H9 (cell line): ENCODE measurements around the gene IRAK1. TPM values are rescaled to one million over a fixed set of nuclear protein-coding genes. Genes with fewer than 3 reads are reported as not detected.

Source experiments
- DNase-seq: peaks from one replicate; pipeline ENCODE4 v3.0.0-alpha.2; 2017
- H2AFZ ChIP-seq: one replicate; pipeline ENCODE4 v1.6.1; 2013; ENCODE audit warnings: mild to moderate bottlenecking, low read length, control low read depth, moderate library complexity
- H2AK5ac ChIP-seq: 2 replicates; pipeline ENCODE4 v1.6.1; 2013; ENCODE audit warnings: low read length, control low read depth, mixed read lengths; ENCODE audit not compliant: insufficient read length
- H2BK120ac ChIP-seq: one replicate; pipeline ENCODE4 v1.6.1; 2013; ENCODE audit warnings: low read depth, mild to moderate bottlenecking, low read length, control low read depth, inconsistent platforms; ENCODE audit not compliant: poor library complexity, severe bottlenecking
- H2BK12ac ChIP-seq: 2 replicates; pipeline ENCODE4 v1.6.1; 2013; ENCODE audit warnings: low read length, control low read depth, mixed read lengths, low read depth; ENCODE audit not compliant: insufficient read length
- H2BK15ac ChIP-seq: 2 replicates; pipeline ENCODE4 v1.6.1; 2013; ENCODE audit warnings: low read depth, low read length, control low read depth
- H2BK20ac ChIP-seq: one replicate; pipeline ENCODE4 v1.6.1; 2013; ENCODE audit warnings: low read depth, mild to moderate bottlenecking, low read length, control low read depth, inconsistent platforms; ENCODE audit not compliant: poor library complexity, severe bottlenecking
- H2BK5ac ChIP-seq: 2 replicates; pipeline ENCODE4 v1.6.1; 2013; ENCODE audit warnings: low read length, control low read depth, mixed read lengths; ENCODE audit not compliant: insufficient read length
- H3K14ac ChIP-seq: 2 replicates; pipeline ENCODE4 v1.6.1; 2013; ENCODE audit warnings: low read length, control low read depth; ENCODE audit not compliant: insufficient read depth
- H3K18ac ChIP-seq: 2 replicates; pipeline ENCODE4 v1.6.1; 2013; ENCODE audit warnings: low read depth, mild to moderate bottlenecking, mixed read lengths, low read length, control low read depth; ENCODE audit not compliant: insufficient read length
- H3K23ac ChIP-seq: 2 replicates; pipeline ENCODE4 v1.6.1; 2013; ENCODE audit warnings: low read length, control low read depth, mixed read lengths, low read depth; ENCODE audit not compliant: insufficient read length
- H3K23me2 ChIP-seq: 2 replicates; pipeline ENCODE4 v1.6.1; 2013; ENCODE audit warnings: low read depth, mild to moderate bottlenecking, mixed read lengths, low read length, control low read depth; ENCODE audit not compliant: insufficient read length, poor library complexity, severe bottlenecking
- H3K27ac ChIP-seq: 2 replicates; pipeline ENCODE4 v1.5.1; 2013; ENCODE audit warnings: low read length, control low read depth, mixed read lengths, low read depth; ENCODE audit not compliant: insufficient read length
- H3K27me3 ChIP-seq: 2 replicates; pipeline ENCODE4 v1.6.1; 2013; ENCODE audit warnings: low read length, control low read depth, inconsistent platforms; ENCODE audit not compliant: insufficient read depth
- H3K4ac ChIP-seq: 2 replicates; pipeline ENCODE4 v1.6.1; 2013; ENCODE audit warnings: low read depth, mild to moderate bottlenecking, control low read depth, inconsistent platforms, low read length, moderate library complexity
- H3K4me1 ChIP-seq: 2 replicates; pipeline ENCODE4 v1.6.1; 2013; ENCODE audit warnings: low read length, control low read depth, inconsistent platforms; ENCODE audit not compliant: insufficient read depth
- H3K4me2 ChIP-seq: 2 replicates; pipeline ENCODE4 v1.6.1; 2013; ENCODE audit warnings: low read length, control low read depth, mixed read lengths; ENCODE audit not compliant: insufficient read length, insufficient read depth
- H3K56ac ChIP-seq: 2 replicates; pipeline ENCODE4 v1.6.1; 2013; ENCODE audit warnings: low read depth, mild to moderate bottlenecking, mixed read lengths, low read length, control low read depth; ENCODE audit not compliant: insufficient read length
- H3K79me1 ChIP-seq: 2 replicates; pipeline ENCODE4 v1.6.1; 2013; ENCODE audit warnings: low read depth, mild to moderate bottlenecking, moderate library complexity, low read length, control low read depth, inconsistent platforms; ENCODE audit not compliant: insufficient read depth, poor library complexity, severe bottlenecking
- H3K79me2 ChIP-seq: 2 replicates; pipeline ENCODE4 v1.6.1; 2013; ENCODE audit warnings: low read length, control low read depth, inconsistent platforms; ENCODE audit not compliant: insufficient read depth
- H3K9ac ChIP-seq: 2 replicates; pipeline ENCODE4 v1.6.1; 2013; ENCODE audit warnings: low read length, control low read depth, mixed read lengths; ENCODE audit not compliant: insufficient read length; ENCODE audit errors: extremely low read depth
- H3K9me3 ChIP-seq: one replicate; pipeline ENCODE4 v1.6.1; 2013; ENCODE audit warnings: low read depth, low read length, inconsistent platforms; ENCODE audit not compliant: control insufficient read depth
- H3T11ph ChIP-seq: one replicate; pipeline ENCODE4 v1.6.1; 2013; ENCODE audit warnings: mild to moderate bottlenecking, low read length, control low read depth, inconsistent platforms
- H4K20me1 ChIP-seq: one replicate; pipeline ENCODE4 v1.6.1; 2013; ENCODE audit not compliant: control insufficient read depth, insufficient read length, insufficient read depth
- H4K5ac ChIP-seq: 2 replicates; pipeline ENCODE4 v1.6.1; 2013; ENCODE audit warnings: low read depth, mild to moderate bottlenecking, mixed read lengths, low read length, control low read depth; ENCODE audit not compliant: insufficient read length
- H4K8ac ChIP-seq: replicated peaks from 2 replicates; pipeline ENCODE4 v1.6.1; 2013; ENCODE audit warnings: low read length, control low read depth, mixed read lengths, low read depth; ENCODE audit not compliant: insufficient read length
- H4K91ac ChIP-seq: 2 replicates; pipeline ENCODE4 v1.6.1; 2013; ENCODE audit warnings: low read depth, mild to moderate bottlenecking, moderate library complexity, mixed read lengths, low read length, control low read depth; ENCODE audit not compliant: insufficient read length
- H3K27ac Mint-ChIP-seq, 3 experiments: 2 replicates in 2 of 3; 3 replicates in 1 of 3; pipeline ENCODE4 v1.8.0; 2020 to 2021; ENCODE audit warnings: mixed read lengths in 3 of 3, mild to moderate bottlenecking in 1 of 3, moderate library complexity in 1 of 3
- H3K27me3 Mint-ChIP-seq: 2 replicates; pipeline ENCODE4 v1.8.0; 2021; ENCODE audit warnings: low read depth, mild to moderate bottlenecking, moderate library complexity, mixed read lengths
- H3K36me3 Mint-ChIP-seq, 3 experiments: 2 replicates in 2 of 3; 3 replicates in 1 of 3; pipeline ENCODE4 v1.8.0; 2020 to 2021; ENCODE audit warnings: low read depth in 3 of 3, mixed read lengths in 3 of 3; ENCODE audit not compliant: insufficient read depth in 1 of 3
- H3K4me1 Mint-ChIP-seq, 2 experiments: 2 replicates each; pipeline ENCODE4 v1.8.0; 2020; ENCODE audit warnings: mixed read lengths in 2 of 2
- H3K4me3 Mint-ChIP-seq, 2 experiments: 2 replicates in 1 of 2; 3 replicates in 1 of 2; pipeline ENCODE4 v1.8.0; 2020 to 2021; ENCODE audit warnings: mild to moderate bottlenecking in 2 of 2, mixed read lengths in 2 of 2, moderate library complexity in 1 of 2
- H3K9me3 Mint-ChIP-seq, 2 experiments: 2 replicates in 1 of 2; 3 replicates in 1 of 2; pipeline ENCODE4 v1.8.0; 2020; ENCODE audit warnings: mild to moderate bottlenecking in 2 of 2, mixed read lengths in 2 of 2, moderate library complexity in 1 of 2
- CTCF ChIP-seq: fragments of 200-600 bp; sonication (generic); conservative IDR thresholded peaks from 3 replicates; pipeline ENCODE4 v1.8.0; 2021; ENCODE audit warnings: antibody characterized with exemption, mild to moderate bottlenecking
- WGBS: extraction: QIAGEN DNeasy Blood & Tissue Kit; methylation state at CpG from one replicate; pipeline ENCODE4 v1.1.7; 2013; ENCODE audit warnings: missing lambda C conversion rate, low lambda C conversion rate, mixed read lengths; ENCODE audit not compliant: insufficient read length; ENCODE audit errors: extremely low coverage; 5-methylcytosine and 5-hydroxymethylcytosine counted together
- total RNA-seq: library from RNA; stranded (reverse); gene quantifications from 2 replicates; pipeline ENCODE4 v1.2.1, GENCODE V29; 2021

Gene IRAK1
- total RNA-seq, 1 experiment from 2014 or later = 98.4 TPM

GRCh38 chrX:154026136-154027021, 6.7 kb upstream of the IRAK1 start:
- Histone ChIP-seq H3K23ac (no peak overlapping the region), H3K4ac (no peak overlapping the region), H3T11ph (no peak overlapping the region), H4K8ac (no peak overlapping the region), H2AK5ac (no peak overlapping the region), H2BK5ac (no peak overlapping the region), H2AFZ (no peak overlapping the region), H3K9me3 (peaks cover 4% of the 10 kb centered on the region), H3K79me2 (no peaks in the 10 kb centered on the region), H3K4me1 (no peaks in the 10 kb centered on the region), H3K4me2 (no peak overlapping the region), H3K9ac (no peak overlapping the region), H2BK15ac (no peak overlapping the region), H3K79me1 (no peaks in the 10 kb centered on the region), H2BK120ac (no peak overlapping the region), H4K20me1 (peaks cover 3% of the 10 kb centered on the region), H2BK12ac (no peak overlapping the region), H3K14ac (no peak overlapping the region), H4K91ac (no peak overlapping the region), H3K27ac (no peak overlapping the region), H3K56ac (no peak overlapping the region), H4K5ac (no peak overlapping the region), H3K18ac (no peak overlapping the region), H3K27me3 (no peaks in the 10 kb centered on the region), H3K23me2 (no peaks in the 10 kb centered on the region), H2BK20ac (no peak overlapping the region)
- Mint-ChIP-seq H3K27me3 (no peaks in the 10 kb centered on the region), H3K27ac (no peak overlapping the region), H3K4me3 (no peak overlapping the region), H3K9me3 (peaks cover 64 to 80% of the 10 kb centered on the region in 2 experiments), H3K4me1 (peaks cover 10 to 15% of the 10 kb centered on the region in 2 experiments), H3K36me3 (peaks cover 24 to 41% (median 39%) of the 10 kb centered on the region in 3 experiments)
- DNase-seq = no peak
- no CpG with 5 or more reads among the region's 21 CpGs for WGBS
- TF ChIP-seq CTCF = no peak
